Caco-2 (cell line): ENCODE measurements around the gene RNF4. TPM values are rescaled to one million over a fixed set of nuclear protein-coding genes. Genes with fewer than 3 reads are reported as not detected.
A peak's percentile ranks its signal among the peaks of the same experiment; 100 is the strongest.
"Not testable (repeated sequence)": the region's sequence is repeated elsewhere in the genome, so short reads cannot be mapped to it uniquely, and the experiment has no call there.

Source experiments
- BruUV-seq: library from RNA; stranded (reverse); fragments of 400-500 nt; replicated peaks from 2 replicates; lab custom pipeline; 2021; lab: Mats Ljungman, UMichigan
- CTCF ChIA-PET: fragments of 300-600 bp; sonication (Branson Sonifier 250); formaldehyde crosslinking; loops from one replicate; lab custom pipeline; 2022; ENCODE audit warnings: antibody characterized with exemption; lab: Charles Lee
- POLR2A ChIA-PET: fragments of 300-600 bp; sonication (Branson Sonifier 250); formaldehyde crosslinking; loops from one replicate; lab custom pipeline; 2022; ENCODE audit warnings: antibody characterized with exemption; lab: Charles Lee
- DNase-seq, 2 experiments: peaks; one replicate each; pipeline versions ENCODE4 v3.0.0 to v3.0.0-alpha.2; 2020 to 2022
- H3K27me3 ChIP-seq: replicated peaks from 2 replicates; pipeline ENCODE4 v1.6.0; 2011; ENCODE audit warnings: low read length; ENCODE audit not compliant: control insufficient read depth, insufficient read depth
- H3K36me3 ChIP-seq: 2 replicates; pipeline ENCODE4 v1.5.1; 2011; ENCODE audit warnings: low read length; ENCODE audit not compliant: control insufficient read depth, insufficient read depth
- H3K4me1 ChIP-seq: fragments of 250-450 bp; sonication (Bioruptor Pico); 2 replicates; pipeline ENCODE4 v1.5.1; 2020; ENCODE audit warnings: mild to moderate bottlenecking
- H3K4me3 ChIP-seq: 2 replicates; pipeline ENCODE4 v1.5.1; 2011; ENCODE audit warnings: low read depth, mild to moderate bottlenecking, control low read depth, low read length
- H3K9me3 ChIP-seq: fragments of 250-450 bp; sonication (Bioruptor Pico); 2 replicates; pipeline ENCODE4 v1.5.1; 2020; ENCODE audit warnings: mild to moderate bottlenecking, moderate library complexity
- H3K27ac Mint-ChIP-seq: one replicate; pipeline ENCODE4 v1.8.0; 2022; ENCODE audit warnings: mixed read lengths; ENCODE audit not compliant: unreplicated experiment
- H3K27me3 Mint-ChIP-seq: one replicate; pipeline ENCODE4 v1.8.0; 2022; ENCODE audit warnings: mixed read lengths; ENCODE audit not compliant: insufficient read depth, unreplicated experiment
- H3K36me3 Mint-ChIP-seq: one replicate; pipeline ENCODE4 v1.8.0; 2022; ENCODE audit warnings: mild to moderate bottlenecking, mixed read lengths; ENCODE audit not compliant: insufficient read depth, unreplicated experiment
- H3K4me1 Mint-ChIP-seq: one replicate; pipeline ENCODE4 v1.8.0; 2022; ENCODE audit warnings: low read depth, mixed read lengths; ENCODE audit not compliant: unreplicated experiment
- H3K4me3 Mint-ChIP-seq: one replicate; pipeline ENCODE4 v1.8.0; 2022; ENCODE audit warnings: mild to moderate bottlenecking, moderate library complexity, mixed read lengths; ENCODE audit not compliant: unreplicated experiment
- H3K9me3 Mint-ChIP-seq: one replicate; pipeline ENCODE4 v1.8.0; 2022; ENCODE audit warnings: mixed read lengths; ENCODE audit not compliant: unreplicated experiment
- CTCF ChIP-seq, 2 experiments: fragments of 200-600 bp in 1 of 2; IDR thresholded peaks; 1 replicate in 1 of 2; 2 replicates in 1 of 2; pipeline versions ENCODE4 v1.5.1 to v1.8.0; 2011 to 2022; ENCODE audit warnings: antibody characterized with exemption in 1 of 2, control low read depth in 1 of 2, inconsistent platforms in 1 of 2, low read depth in 1 of 2, low read length in 1 of 2, mild to moderate bottlenecking in 1 of 2, moderate library complexity in 1 of 2; ENCODE audit not compliant: insufficient read depth in 1 of 2, severe bottlenecking in 1 of 2, unreplicated experiment in 1 of 2
- intact Hi-C: fragments of 100-400 bp; cut with micrococcal nuclease; formaldehyde crosslinking; loops from one replicate; pipeline ENCODE4 v1.10.0; 2022; ENCODE audit not compliant: unreplicated experiment
- total RNA-seq: library from RNA; stranded (reverse); gene quantifications from 2 replicates; pipeline ENCODE4 v1.2.3, GENCODE V29; 2022

The RNF4 gene
- total RNA-seq, 1 experiment from 2014 or later = 75.4 TPM

GRCh38 chr4:2537011-2537830 lies 68.3 kb downstream of the RNF4 start:
- TF ChIP-seq CTCF (IDR thresholded peaks at IDR 0.05; ENCODE audit: insufficient read depth in 1 of 2, low read depth in 1 of 2, low read length in 1 of 2, severe bottlenecking in 1 of 2, unreplicated experiment in 1 of 2) = no peak
- no peaks in the 10 kb centered on the region for H3K4me1 ChIP-seq
- Mint-ChIP-seq H3K4me1 (no peaks in the 10 kb centered on the region), H3K27me3 (no peaks in the 10 kb centered on the region), H3K9me3 (no peaks in the 10 kb centered on the region), H3K27ac (peak overlapping the region; percentile 58), H3K4me3 (peak overlapping the region; percentile 77), H3K36me3 (peaks cover 6% of the 10 kb centered on the region)
- H3K36me3 ChIP-seq = no peaks in the 10 kb centered on the region; the same call in 1 of the 2 replicates
- H3K9me3 ChIP-seq = no peaks in the 10 kb centered on the region
- peak; percentile 45 to 59 for DNase-seq
- no TSS peak for BruUV-seq
- H3K4me3 ChIP-seq = peak overlapping the region; percentile 92
- intact Hi-C loops = loop anchor here (5.0 kb wide), 1 partner anchor 120 kb away; the partner anchor contains the start of genes CFAP99 and ZFYVE28
- H3K27me3 ChIP-seq = no peaks in the 10 kb centered on the region
- POLR2A ChIA-PET = interaction anchor here (0.6 to 0.9 kb wide), 3 partner anchors 23 to 75 kb away, joined by 3 to 4 read pairs (median 4); no protein-coding TSS in a partner anchor
- CTCF ChIA-PET = no interaction called here

- H3K4me1 ChIP-seq, POLR2A ChIA-PET, H3K36me3 Mint-ChIP-seq, intact Hi-C loops, H3K27me3 Mint-ChIP-seq, DNase-seq, H3K4me3 ChIP-seq, H3K27ac Mint-ChIP-seq, H3K9me3 ChIP-seq, H3K4me1 Mint-ChIP-seq, H3K36me3 ChIP-seq, BruUV-seq, CTCF ChIA-PET, H3K9me3 Mint-ChIP-seq, H3K27me3 ChIP-seq, H3K4me3 Mint-ChIP-seq: not testable (repeated sequence)
Measured at GRCh38 chr4:2543580-2544191, 74.8 kb downstream of the RNF4 start.

- intact Hi-C loops = no loop called here
- no peak overlapping the region for H3K4me3 ChIP-seq
- POLR2A ChIA-PET = no interaction called here
- no peaks in the 10 kb centered on the region for H3K36me3 Mint-ChIP-seq
- no peak for TF ChIP-seq CTCF (IDR thresholded peaks at IDR 0.05; ENCODE audit: insufficient read depth in 1 of 2, low read depth in 1 of 2, low read length in 1 of 2, severe bottlenecking in 1 of 2, unreplicated experiment in 1 of 2)
- H3K27ac Mint-ChIP-seq = no peak overlapping the region
- H3K27me3 Mint-ChIP-seq = no peaks in the 10 kb centered on the region
- H3K4me3 Mint-ChIP-seq = no peak overlapping the region
- no peaks in the 10 kb centered on the region for H3K27me3 ChIP-seq
- no peaks in the 10 kb centered on the region for H3K4me1 ChIP-seq
- BruUV-seq = no TSS peak
- peaks cover 1% of the 10 kb centered on the region; the same call in 1 of the 2 replicates for H3K36me3 ChIP-seq
- H3K4me1 Mint-ChIP-seq = no peaks in the 10 kb centered on the region
- H3K9me3 ChIP-seq = no peaks in the 10 kb centered on the region
- CTCF ChIA-PET = no interaction called here
- H3K9me3 Mint-ChIP-seq = no peaks in the 10 kb centered on the region
- no peak for DNase-seq
Measured at GRCh38 chr4:2545321-2546013, 76.6 kb downstream of the RNF4 start.
